GM18861 (cell line): ENCODE measurements around the gene PRPF4.
A peak's percentile ranks its signal among the peaks of the same experiment; 100 is the strongest.
"Not testable (repeated sequence)": the region's sequence is repeated elsewhere in the genome, so short reads cannot be mapped to it uniquely, and the experiment has no call there.

Experiments used
- ATAC-seq: cut with Tn5 transposase; IDR thresholded peaks from one replicate; pipeline ENCODE4 v1.9.1; 2021; ENCODE audit not compliant: unreplicated experiment

The PRPF4 gene

GRCh38 chr9:113275157-113276131, at the start of gene PRPF4, which contains the start of gene CDC26:
Gene PRPF4, plus strand, starts transcription at chr9:113275658. Its CDS starts 86 bp downstream, at chr9:113275744.
Gene CDC26, minus strand, starts transcription at chr9:113275572. Its CDS starts 3,065 bp downstream, at chr9:113272507.
- peak; percentile 94 for ATAC-seq

DNA sequence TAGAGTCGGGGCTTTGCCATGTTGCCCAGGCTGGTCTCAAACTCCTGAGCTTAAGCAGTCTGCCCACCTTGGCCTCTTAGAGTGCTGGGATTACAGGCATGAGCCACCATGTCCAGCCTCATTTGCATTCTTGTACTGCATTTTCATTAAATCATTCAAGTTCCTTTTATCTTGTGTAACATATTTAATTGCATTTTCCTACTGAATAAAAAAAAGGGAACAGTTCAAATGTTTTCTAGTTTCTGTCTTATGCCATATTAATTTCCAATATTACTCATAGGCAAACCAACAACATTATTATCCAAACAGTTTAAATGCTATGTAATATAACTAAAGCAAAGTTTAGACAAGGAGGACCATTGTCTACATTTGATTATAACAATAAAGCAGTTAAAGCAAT, 48.0 kb upstream of the PRPF4 start:
- ATAC-seq, result no peak

DNA sequence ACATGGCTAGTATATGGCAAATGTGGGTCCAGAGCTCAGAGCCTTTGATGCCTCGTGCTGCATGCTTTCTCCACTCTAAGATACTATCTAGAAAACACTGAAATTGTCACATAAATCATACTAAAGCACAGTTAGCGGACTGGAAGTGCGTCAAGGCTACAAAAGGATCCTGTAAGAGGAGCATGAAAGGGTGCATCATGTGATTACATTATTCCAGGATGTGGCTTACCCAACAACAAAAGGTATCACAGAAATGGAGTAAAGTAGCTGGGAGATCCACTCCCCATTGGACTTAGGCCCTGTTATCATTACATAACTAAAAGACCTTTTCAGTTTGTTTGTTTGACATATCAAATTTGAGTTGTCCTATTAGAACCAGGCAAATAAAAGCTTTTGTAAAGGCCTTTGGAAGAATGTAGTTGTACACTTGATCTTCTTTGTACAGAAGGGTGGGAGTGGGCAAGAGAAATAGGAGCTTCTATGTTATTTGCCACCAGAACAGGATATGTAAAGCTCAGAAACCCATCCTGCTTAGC, 47.3 kb upstream of the PRPF4 start:
- no peak for ATAC-seq

DNA sequence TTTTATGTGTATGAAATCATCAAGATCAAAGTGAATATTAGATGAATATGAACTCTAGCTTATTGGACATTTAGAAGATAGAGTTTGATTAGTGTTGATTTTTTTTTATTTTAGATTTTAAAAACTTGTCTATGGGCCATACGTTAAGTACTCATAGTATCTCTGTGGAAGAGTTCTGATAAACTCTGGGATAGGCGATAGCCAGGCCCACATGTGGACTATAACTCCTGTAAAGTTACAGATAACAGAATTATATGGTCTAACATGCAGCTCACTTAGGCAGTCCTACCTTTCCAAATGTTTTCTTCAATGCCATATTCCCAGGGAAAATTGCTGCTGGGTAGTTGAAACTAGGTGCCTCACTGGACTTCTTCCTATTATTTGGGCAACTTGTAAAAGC, 43.8 kb upstream of the PRPF4 start:
- no peak for ATAC-seq

DNA sequence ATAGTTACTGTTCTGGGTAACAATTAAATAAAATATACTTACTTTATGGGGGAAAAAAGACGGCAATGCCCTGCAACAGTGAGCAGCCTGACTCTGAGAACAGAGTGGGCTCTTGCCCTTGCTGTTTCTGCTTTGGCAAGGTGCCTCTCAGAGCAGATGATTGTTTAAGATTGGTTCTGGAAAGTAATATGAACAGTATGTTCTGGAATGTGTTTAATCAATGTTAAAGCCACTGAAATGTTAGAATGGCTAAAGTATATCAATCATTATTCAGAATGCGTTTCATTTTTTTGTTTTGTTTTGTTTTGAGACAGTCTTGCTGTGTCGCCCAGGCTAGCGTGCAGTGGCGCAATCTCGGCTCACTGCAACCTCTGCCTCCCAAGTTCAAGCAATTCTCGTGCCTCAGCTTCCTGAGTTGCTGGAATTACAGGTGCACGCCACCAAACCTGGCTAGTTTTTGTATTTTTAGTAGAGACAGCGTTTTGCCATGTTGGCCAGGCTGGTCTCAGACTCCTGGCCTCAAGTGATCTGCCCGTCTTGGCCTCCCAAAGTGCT, 39.7 kb upstream of the PRPF4 start:
- not testable (repeated sequence) for ATAC-seq

- no peak for ATAC-seq
Observed at GRCh38 chr9:113237026-113237425, 38.4 kb upstream of the PRPF4 start.

GRCh38 chr9:113238202-113238858, 37.1 kb upstream of the PRPF4 start:
- ATAC-seq, result no peak

GRCh38 chr9:113238859-113239232, 36.6 kb upstream of the PRPF4 start:
- no peak for ATAC-seq

DNA sequence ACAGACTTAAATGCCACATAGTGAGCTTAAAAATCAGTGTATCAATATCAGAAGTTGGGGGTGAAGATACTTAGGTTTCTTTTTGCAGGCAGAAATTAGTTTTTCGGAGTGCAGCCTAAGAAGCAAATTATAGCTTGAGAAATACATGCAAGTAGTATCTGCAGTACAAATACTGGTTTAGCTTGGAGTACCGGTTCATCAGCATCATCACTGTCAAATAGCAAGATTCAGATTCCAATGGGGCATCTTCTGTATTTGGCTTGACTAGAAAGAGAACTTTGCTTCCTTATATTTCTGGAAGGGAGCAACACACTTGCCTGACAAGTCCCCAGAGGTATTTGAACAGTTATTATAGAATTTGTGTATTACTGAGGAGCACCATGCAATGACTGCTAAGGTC, 34.3 kb upstream of the PRPF4 start:
- ATAC-seq, result no peak

DNA sequence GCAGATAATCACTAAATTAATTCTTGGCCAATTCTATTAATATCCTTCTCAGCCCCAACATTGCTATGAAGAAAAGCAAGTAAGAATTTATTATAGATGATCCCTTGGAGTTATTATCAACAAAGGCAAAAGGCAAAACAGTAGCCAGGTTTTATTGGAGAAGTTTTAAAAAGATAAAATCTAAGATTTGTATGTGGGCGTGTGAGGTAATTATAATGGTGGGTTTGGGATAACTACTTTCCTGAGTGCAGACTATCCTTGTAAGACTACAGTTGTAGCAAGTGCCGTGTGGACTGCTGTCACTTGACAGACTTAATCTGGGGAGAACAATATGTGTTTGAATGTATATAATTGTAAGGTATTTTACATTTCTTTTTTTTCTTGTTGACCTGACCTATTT, 30.9 kb upstream of the PRPF4 start:
- ATAC-seq, result no peak

DNA sequence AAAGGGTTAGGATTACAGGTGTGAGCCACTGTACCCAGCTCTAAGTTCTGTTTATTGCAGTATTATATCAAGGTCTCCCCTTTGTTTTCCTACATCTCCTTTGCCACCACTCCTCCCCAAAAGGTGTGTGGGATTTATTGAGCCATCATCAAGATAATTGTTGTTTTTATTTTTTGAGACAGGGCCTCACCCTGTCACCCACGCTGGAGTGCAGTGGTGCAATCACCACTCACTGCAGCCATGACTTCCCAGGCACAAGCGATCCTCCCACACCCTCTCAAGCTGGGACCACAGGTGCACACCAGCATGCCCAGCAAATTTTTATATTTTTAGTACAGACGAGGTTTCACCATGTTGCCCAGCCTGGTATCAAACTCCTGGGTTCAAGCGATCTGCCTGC, 29.6 kb upstream of the PRPF4 start:
- ATAC-seq, result no peak

DNA sequence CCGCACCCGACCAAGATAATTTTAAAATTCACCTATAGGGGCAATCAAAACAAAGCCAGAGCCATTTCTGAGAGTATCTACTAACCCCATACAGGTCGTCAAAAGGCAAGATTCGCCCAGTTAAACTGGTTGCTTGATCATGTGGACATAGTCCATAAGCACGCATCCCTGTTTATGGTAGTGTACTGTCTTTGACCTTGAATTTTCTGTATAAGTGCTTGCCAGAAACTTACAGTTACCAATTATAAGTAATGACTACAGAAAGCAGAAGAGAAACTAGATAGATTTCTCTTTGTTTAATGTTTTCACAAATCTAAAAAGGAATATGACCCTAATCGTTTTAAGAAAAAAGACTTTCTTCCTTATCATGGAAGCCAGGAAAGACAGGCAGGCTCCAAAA, 28.5 kb upstream of the PRPF4 start:
- ATAC-seq, result no peak

- ATAC-seq, result no peak
Observed at GRCh38 chr9:113247640-113248039, 27.8 kb upstream of the PRPF4 start.

- not testable (repeated sequence) for ATAC-seq
Observed at GRCh38 chr9:113249661-113250060, 25.8 kb upstream of the PRPF4 start.

DNA sequence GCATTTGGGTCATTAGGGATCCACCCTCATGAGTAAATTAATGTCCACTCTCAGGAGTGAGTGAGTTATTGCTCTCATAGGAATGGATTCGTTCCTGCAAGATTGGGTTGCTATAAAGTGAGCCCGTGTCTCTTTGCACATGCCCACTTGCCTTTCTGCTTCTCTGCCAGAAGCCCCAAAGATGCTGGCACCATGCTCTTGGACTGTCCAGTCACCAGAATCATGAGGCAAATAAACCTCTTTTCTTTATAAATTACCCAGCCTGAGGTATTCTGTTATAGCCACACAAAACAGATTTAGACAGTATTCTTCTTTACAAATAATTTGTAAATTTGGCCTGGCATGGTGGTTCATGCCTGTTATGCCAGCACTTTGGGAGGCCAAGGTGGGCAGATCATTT, 24.7 kb upstream of the PRPF4 start:
- ATAC-seq, result no peak

DNA sequence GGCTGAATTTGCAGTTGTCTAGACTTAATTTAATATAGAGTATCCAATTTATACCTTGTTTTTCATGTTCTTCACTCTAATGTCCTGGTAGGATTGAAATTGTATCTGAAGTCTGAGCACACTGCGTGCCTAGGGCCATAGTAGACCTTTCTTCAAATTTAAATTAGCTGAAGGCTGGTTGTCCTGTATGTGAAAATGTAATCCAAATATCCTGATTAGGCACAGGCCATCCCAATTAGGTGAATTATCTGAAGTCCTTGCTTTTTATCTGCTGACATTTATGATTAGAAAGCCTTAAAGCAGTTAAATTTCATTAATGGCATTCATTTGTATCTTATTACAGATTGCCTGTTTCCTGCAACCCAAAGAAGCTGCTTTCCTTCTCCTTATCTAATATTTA, 20.5 kb upstream of the PRPF4 start:
- ATAC-seq, result no peak

- ATAC-seq, result no peak
Observed at GRCh38 chr9:113255438-113255837, 20.0 kb upstream of the PRPF4 start.

- no peak for ATAC-seq
Observed at GRCh38 chr9:113257863-113258262, 17.6 kb upstream of the PRPF4 start.

GRCh38 chr9:113258282-113258681, 17.2 kb upstream of the PRPF4 start:
- no peak for ATAC-seq

- no peak for ATAC-seq
Observed at GRCh38 chr9:113261917-113262671, 13.4 kb upstream of the PRPF4 start.

- ATAC-seq, result no peak
Observed at GRCh38 chr9:113266174-113266573, 9.3 kb upstream of the PRPF4 start.
